DOHH2 (cell line): Measurements from ENCODE around the gene CBLL1.

ENCODE experiments used
- CTCF ChIP-seq: fragments of 200-600 bp; sonication (generic); IDR thresholded peaks from one replicate; pipeline ENCODE4 v1.5.1; 2014; ENCODE audit warnings: antibody characterized with exemption, mild to moderate bottlenecking, low read depth, low read length; ENCODE audit not compliant: poor library complexity, severe bottlenecking
- EZH2phosphoT487 ChIP-seq: fragments of 200-600 bp; sonication (generic); IDR thresholded peaks from 2 replicates; pipeline ENCODE4 v1.6.1; 2017; ENCODE audit warnings: borderline replicate concordance, mild to moderate bottlenecking, antibody characterized with exemption, low read length, moderate library complexity, mixed read lengths

- TF ChIP-seq EZH2phosphoT487, result no peak
- no peak for TF ChIP-seq CTCF
These were observed 42.8 kb upstream of the CBLL1 start for GRCh38 chr7:107701191-107701590.
